CD4-positive, alpha-beta T cell treated with Interleukin-6 for 4 hours (primary cell): ENCODE data around the gene KCNMA1.

Source experiments
- DNase-seq: peaks from one replicate; pipeline ENCODE4 v3.0.0-alpha.2; 2020; ENCODE audit warnings: mixed read lengths

The KCNMA1 gene

GRCh38 chr10:77120666-77121376, 516.8 kb downstream of the KCNMA1 start:
- no peak for DNase-seq

- DNase-seq, result no peak
Measured at GRCh38 chr10:77120012-77120411, 517.6 kb downstream of the KCNMA1 start.

GRCh38 chr10:77118603-77119282, 518.9 kb downstream of the KCNMA1 start:
- DNase-seq, result no peak

GRCh38 chr10:77117501-77117900, 520.1 kb downstream of the KCNMA1 start:
- no peak for DNase-seq

GRCh38 chr10:77116904-77117303, 520.7 kb downstream of the KCNMA1 start:
- DNase-seq, result no peak

GRCh38 chr10:77114181-77114821, 523.3 kb downstream of the KCNMA1 start:
- DNase-seq, result no peak

GRCh38 chr10:77111611-77112550, 525.7 kb downstream of the KCNMA1 start:
- peak; percentile 10 for DNase-seq

- DNase-seq, result no peak
Measured at GRCh38 chr10:77110757-77111156, 526.9 kb downstream of the KCNMA1 start.

- DNase-seq, result no peak
Measured at GRCh38 chr10:77109351-77109994, 528.1 kb downstream of the KCNMA1 start.

- DNase-seq, result no peak
Measured at GRCh38 chr10:77106676-77107075, 530.9 kb downstream of the KCNMA1 start.

- DNase-seq, result no peak
Measured at GRCh38 chr10:77105761-77106221, 531.8 kb downstream of the KCNMA1 start.

- DNase-seq, result no peak
Measured at GRCh38 chr10:77104459-77104980, 533.1 kb downstream of the KCNMA1 start.

- no peak for DNase-seq
Measured at GRCh38 chr10:77103213-77103612, 534.4 kb downstream of the KCNMA1 start.

GRCh38 chr10:77101341-77101740, 536.3 kb downstream of the KCNMA1 start:
- DNase-seq, result no peak

GRCh38 chr10:77099136-77099535, 538.5 kb downstream of the KCNMA1 start:
- DNase-seq, result no peak

GRCh38 chr10:77097625-77098024, 540.0 kb downstream of the KCNMA1 start:
- DNase-seq, result no peak

- DNase-seq, result no peak
Measured at GRCh38 chr10:77093126-77093525, 544.5 kb downstream of the KCNMA1 start.

- no peak for DNase-seq
Measured at GRCh38 chr10:77091597-77092165, 545.9 kb downstream of the KCNMA1 start.

GRCh38 chr10:77090381-77091356, 546.9 kb downstream of the KCNMA1 start:
- DNase-seq, result no peak

- no peak for DNase-seq
Measured at GRCh38 chr10:77087366-77087765, 550.2 kb downstream of the KCNMA1 start.
